K562 (cell line): ENCODE measurements around the gene VPS35. TPM values are rescaled to one million over a fixed set of nuclear protein-coding genes. Genes with fewer than 3 reads are reported as not detected.

Experiments used
- ATAC-seq: fragments of 200-7000 bp; cut with Tn5 transposase; 3 replicates; pipeline ENCODE4 v1.9.1; 2020; ENCODE audit warnings: moderate library complexity
- BruUV-seq: library from RNA; stranded (reverse); fragments of 400-500 nt; replicated peaks from 2 replicates; lab custom pipeline; 2021; lab: Mats Ljungman, UMichigan
- CTCF ChIA-PET: fragments of 300-600 bp; formaldehyde crosslinking; extraction: SDS; loops from one replicate; lab custom pipeline; 2021; ENCODE audit warnings: low intra/inter-chr PET ratio; lab: Yijun Ruan, JAX
- POLR2A ChIA-PET: fragments of 300-600, 350-650 bp; sonication (Branson Sonifier 250); formaldehyde crosslinking; extraction: SDS; loops from one replicate; lab custom pipeline; 2021; ENCODE audit warnings: antibody characterized with exemption, inconsistent platforms; lab: Yijun Ruan, JAX
- DNase-seq, 4 experiments: peaks; one replicate each; pipeline versions ENCODE4 v3.0.0 to v3.0.0-alpha.2; 2011 to 2018; ENCODE audit warnings: low spot score in 3 of 4, mixed read lengths in 3 of 4; ENCODE audit errors: extremely low read depth in 1 of 4
- FAIRE-seq: peaks from 2 replicates; lab custom pipeline; 2011; peaks lifted over from hg19 to GRCh38; lab: Jason Lieb, UNC
- H2AFZ ChIP-seq: 2 replicates; pipeline ENCODE4 v1.6.0; 2011; ENCODE audit warnings: low read depth, low read length, control low read depth, inconsistent platforms
- H3K27ac ChIP-seq: fragments of 200-600 bp; 3 replicates; pipeline ENCODE4 v1.8.0; 2011; ENCODE audit warnings: low read depth, mild to moderate bottlenecking, control low read depth, inconsistent platforms, low read length, moderate library complexity, mixed read lengths; ENCODE audit errors: extremely low read depth
- H3K27me3 ChIP-seq, 2 experiments: fragments of 300-600 bp in 1 of 2; 2 replicates in 1 of 2; 3 replicates in 1 of 2; pipeline versions ENCODE4 v1.6.0 to v1.8.0; 2011; ENCODE audit warnings: inconsistent platforms in 2 of 2, low read length in 2 of 2, mild to moderate bottlenecking in 1 of 2, mixed read lengths in 1 of 2, moderate library complexity in 1 of 2; ENCODE audit not compliant: control insufficient read depth in 2 of 2, insufficient read depth in 2 of 2
- H3K36me3 ChIP-seq: fragments of 300-600 bp; 3 replicates; pipeline ENCODE4 v1.8.0; 2011; ENCODE audit warnings: mild to moderate bottlenecking, low read length, inconsistent platforms; ENCODE audit not compliant: control insufficient read depth, insufficient read depth
- H3K4me1 ChIP-seq, 2 experiments: fragments of 200-600 bp in 1 of 2; replicated peaks in 1 of 2; 2 replicates in 1 of 2; 3 replicates in 1 of 2; pipeline versions ENCODE4 v1.5.1 to v1.8.0; 2011; ENCODE audit warnings: inconsistent platforms in 2 of 2, low read length in 2 of 2, mild to moderate bottlenecking in 1 of 2, mixed read lengths in 1 of 2, moderate library complexity in 1 of 2; ENCODE audit not compliant: control insufficient read depth in 2 of 2, insufficient read depth in 2 of 2
- H3K4me2 ChIP-seq: 2 replicates; pipeline ENCODE4 v1.6.1; 2011; ENCODE audit warnings: low read length, control low read depth, inconsistent platforms, mixed read lengths; ENCODE audit not compliant: insufficient read depth
- H3K4me3 ChIP-seq: fragments of 200-600 bp; sonication (generic), shearing (Covaris generic); 2 replicates; pipeline ENCODE4 v1.5.1; 2016; ENCODE audit warnings: control low read depth, inconsistent platforms
- H3K79me2 ChIP-seq: fragments of 200-600 bp; 3 replicates; pipeline ENCODE4 v1.8.0; 2011; ENCODE audit warnings: low read length, inconsistent platforms; ENCODE audit not compliant: control insufficient read depth, insufficient read depth
- H3K9ac ChIP-seq, 2 experiments: 2 replicates each; pipeline versions ENCODE4 v1.6.0 to v1.6.1; 2011; ENCODE audit warnings: low read depth in 2 of 2, low read length in 2 of 2, control low read depth in 1 of 2, inconsistent platforms in 1 of 2, mild to moderate bottlenecking in 1 of 2, mixed read lengths in 1 of 2; ENCODE audit not compliant: insufficient read depth in 1 of 2
- H3K9me1 ChIP-seq: one replicate; pipeline ENCODE4 v1.6.0; 2011; ENCODE audit warnings: inconsistent platforms, mild to moderate bottlenecking, low read length, moderate library complexity; ENCODE audit not compliant: control insufficient read depth, insufficient read depth
- H3K9me3 ChIP-seq: replicated peaks from 2 replicates; pipeline ENCODE4 v1.5.1; 2011; ENCODE audit warnings: low read depth, low read length, inconsistent platforms; ENCODE audit not compliant: control insufficient read depth, insufficient read depth
- H4K20me1 ChIP-seq: replicated peaks from 2 replicates; pipeline ENCODE4 v1.6.1; 2011; ENCODE audit warnings: low read length, inconsistent platforms, mixed read lengths; ENCODE audit not compliant: control insufficient read depth, insufficient read depth
- ATF1 ChIP-seq, 2 experiments: fragments of 450-650 bp in 1 of 2; IDR thresholded peaks; 2 replicates each; pipeline ENCODE4 v1.6.1; 2016; ENCODE audit warnings: missing compliant biosample characterization in 1 of 2, missing genetic modification characterization in 1 of 2
- GTF2A2 ChIP-seq: IDR thresholded peaks from 2 replicates; pipeline ENCODE4 v1.6.1; 2016; ENCODE audit warnings: mild to moderate bottlenecking, missing genetic modification characterization, missing compliant biosample characterization
- MCM7 ChIP-seq, 2 experiments: fragments of 450-650 bp; IDR thresholded peaks; 2 replicates each; pipeline ENCODE4 v1.6.1; 2016 to 2018
- POLR2H ChIP-seq: IDR thresholded peaks from 2 replicates; pipeline ENCODE4 v1.6.1; 2016; ENCODE audit warnings: missing genetic modification characterization, low read depth, mild to moderate bottlenecking, control low read depth, missing compliant biosample characterization, moderate library complexity
- RAD21 ChIP-seq, 2 experiments: fragments of 250-450 bp in 1 of 2; fragments of 450-650 bp in 1 of 2; sonication (Bioruptor Pico) in 1 of 2; formaldehyde crosslinking in 1 of 2; IDR thresholded peaks in 1 of 2; conservative IDR thresholded peaks in 1 of 2; 2 replicates each; pipeline versions ENCODE4 v1.4.0 to v1.8.0; 2020 to 2022; ENCODE audit warnings: mild to moderate bottlenecking in 2 of 2, moderate library complexity in 1 of 2
- SPI1 ChIP-seq: IDR thresholded peaks from 2 replicates; pipeline ENCODE4 v1.6.1; 2011; ENCODE audit warnings: low read depth, low read length, control low read depth, borderline replicate concordance
- ZBTB26 ChIP-seq: fragments of 450-650 bp; formaldehyde crosslinking; IDR thresholded peaks from 2 replicates; pipeline ENCODE4 v1.4.0; 2022; ENCODE audit warnings: missing genetic modification characterization
- WGBS: fragments of 100-300 bp; shearing (Covaris generic); methylation state at CpG from one replicate; pipeline ENCODE4 v1.1.6; 2016; ENCODE audit warnings: low coverage, mixed read lengths; ENCODE audit not compliant: insufficient coverage; ENCODE audit errors: missing lambda C conversion rate; 5-methylcytosine and 5-hydroxymethylcytosine counted together
- in situ Hi-C: fragments of 300-500 bp; cut with MboI; formaldehyde crosslinking; loops from 4 replicates; pipeline ENCODE4 v1.15.0; 2018; ENCODE audit warnings: inconsistent platforms, mixed read lengths
- intact Hi-C: fragments of 100-400 bp; cut with micrococcal nuclease; formaldehyde crosslinking; loops from 2 replicates; pipeline ENCODE4 v1.14.2; 2022
- polyA plus RNA-seq, 8 experiments: library from polyadenylated mRNA; depleted of rRNA in 4 of 8; stranded (reverse) in 5 of 8; unstranded in 3 of 8; fragments of >200 nt; fragmentation: Nextera tagmentation in 2 of 8; fragmentation: Illumina TruSeq in 1 of 8; extraction: Ambion mirVana in 2 of 8; extraction: Trizol in 1 of 8; gene quantifications; 2 replicates each; pipeline versions ENCODE4 v1.2.1 to v1.2.3, GENCODE V29; 2011 to 2014; ENCODE audit warnings: inconsistent platforms in 1 of 8, missing spikeins in 1 of 8
- total RNA-seq, 7 experiments: library from RNA; depleted of rRNA in 6 of 7; stranded (reverse); fragments of >200 nt in 6 of 7; fragmentation: Illumina TruSeq in 2 of 7; extraction: Trizol in 2 of 7; gene quantifications; 2 replicates each; pipeline versions ENCODE4 v1.2.1 to v1.2.3, GENCODE V29; 2011 to 2021; ENCODE audit warnings: low replicate concordance in 1 of 7
- TF ChIP-seq, protein P1 (sequence below), 3 experiments: IDR thresholded peaks in 2 of 3; conservative IDR thresholded peaks in 1 of 3; 2 replicates each; pipeline ENCODE4 v1.5.1; 2011 to 2012; ENCODE audit warnings: low read length in 3 of 3, mild to moderate bottlenecking in 3 of 3, control low read depth in 2 of 3, improper control_type of control experiment in 1 of 3, inconsistent platforms in 1 of 3, low read depth in 1 of 3, mixed read lengths in 1 of 3, moderate library complexity in 1 of 3; ENCODE audit not compliant: insufficient read depth in 2 of 3
- TF ChIP-seq, protein P2 (sequence below), 2 experiments: IDR thresholded peaks in 1 of 2; conservative IDR thresholded peaks in 1 of 2; 2 replicates each; pipeline ENCODE4 v1.6.1; 2016; ENCODE audit warnings: low read depth in 2 of 2, mild to moderate bottlenecking in 1 of 2, missing compliant biosample characterization in 1 of 2, missing genetic modification characterization in 1 of 2, moderate library complexity in 1 of 2
- TF ChIP-seq, protein P3 (sequence below): IDR thresholded peaks from 2 replicates; pipeline ENCODE4 v1.6.1; 2011; ENCODE audit warnings: borderline replicate concordance, low read depth, mild to moderate bottlenecking, moderate library complexity, low read length; ENCODE audit not compliant: insufficient read depth, poor library complexity, severe bottlenecking

The VPS35 gene
- total and polyA plus RNA-seq, 9 of the 15 experiments (the other 6 are each of a cell fraction or from before 2014, with no cell fraction given), result 32.7 to 131 (median 66.2) TPM

GRCh38 chr16:46629331-46630219 is 59.4 kb downstream of the VPS35 start:
- FAIRE-seq, result peak; percentile 85
- no peaks in the 10 kb centered on the region for H3K9me1 ChIP-seq
- CTCF ChIA-PET, result no interaction called here
- in situ Hi-C loops (no loop called here), intact Hi-C loops (no loop called here)
- DNase-seq, result peak; percentile 39 to 76 (median 54)
- no peak overlapping the region for H3K27ac ChIP-seq
- H3K4me2 ChIP-seq, result peak overlapping the region; percentile 48
- no peaks in the 10 kb centered on the region for H4K20me1 ChIP-seq
- no peak overlapping the region for H3K4me3 ChIP-seq
- H3K79me2 ChIP-seq, result no peaks in the 10 kb centered on the region
- no peaks in the 10 kb centered on the region for H3K9me3 ChIP-seq
- POLR2A ChIA-PET, result interaction anchor here (0.6 to 1.6 kb wide), 5 partner anchors 9 to 255 kb away, joined by 3 to 8 read pairs (median 3); partner anchors contain the start of gene SHCBP1
- 9% methylated on average over 9 of the region's 10 CpGs for WGBS
- no peaks in the 10 kb centered on the region for H3K36me3 ChIP-seq
- H2AFZ ChIP-seq, result peak overlapping the region; percentile 90
- peak; percentile 69 for ATAC-seq
- BruUV-seq, result no TSS peak
- H3K9ac ChIP-seq, result peak overlapping the region in 1 of 2 experiments; percentile 59; a peak in 1 of 4 replicates
- peaks cover 10 to 13% of the 10 kb centered on the region in 2 experiments; a peak in 4 of 5 replicates for H3K4me1 ChIP-seq
- no peaks in the 10 kb centered on the region; a peak in 1 of 5 replicates for H3K27me3 ChIP-seq
- TF ChIP-seq RAD21 (CRISPR knock-in tag; conservative IDR thresholded peaks at IDR 0.05 in 1 of 2, IDR thresholded peaks at IDR 0.05 in 1 of 2) (peak in 1 of 2 experiments; percentile 36; a peak in 2 of 4 replicates), POLR2H (no peak), ATF1 (CRISPR knock-in tag; IDR thresholded peaks at IDR 0.05) (no peak), ATF1 (tag; IDR thresholded peaks at IDR 0.05) (peak; percentile 66), SPI1 (no peak), GTF2A2 (tag) (no peak), MCM7 (IDR thresholded peaks at IDR 0.05) (no peak), ZBTB26 (CRISPR knock-in tag) (0 out of 2 replicates have a peak, but pooled peaks have one; percentile 17)
- TF ChIP-seq, protein P1, sequence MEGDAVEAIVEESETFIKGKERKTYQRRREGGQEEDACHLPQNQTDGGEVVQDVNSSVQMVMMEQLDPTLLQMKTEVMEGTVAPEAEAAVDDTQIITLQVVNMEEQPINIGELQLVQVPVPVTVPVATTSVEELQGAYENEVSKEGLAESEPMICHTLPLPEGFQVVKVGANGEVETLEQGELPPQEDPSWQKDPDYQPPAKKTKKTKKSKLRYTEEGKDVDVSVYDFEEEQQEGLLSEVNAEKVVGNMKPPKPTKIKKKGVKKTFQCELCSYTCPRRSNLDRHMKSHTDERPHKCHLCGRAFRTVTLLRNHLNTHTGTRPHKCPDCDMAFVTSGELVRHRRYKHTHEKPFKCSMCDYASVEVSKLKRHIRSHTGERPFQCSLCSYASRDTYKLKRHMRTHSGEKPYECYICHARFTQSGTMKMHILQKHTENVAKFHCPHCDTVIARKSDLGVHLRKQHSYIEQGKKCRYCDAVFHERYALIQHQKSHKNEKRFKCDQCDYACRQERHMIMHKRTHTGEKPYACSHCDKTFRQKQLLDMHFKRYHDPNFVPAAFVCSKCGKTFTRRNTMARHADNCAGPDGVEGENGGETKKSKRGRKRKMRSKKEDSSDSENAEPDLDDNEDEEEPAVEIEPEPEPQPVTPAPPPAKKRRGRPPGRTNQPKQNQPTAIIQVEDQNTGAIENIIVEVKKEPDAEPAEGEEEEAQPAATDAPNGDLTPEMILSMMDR (IDR thresholded peaks at IDR 0.05 in 2 of 3, conservative IDR thresholded peaks at IDR 0.05 in 1 of 3; ENCODE audit: insufficient read depth in 2 of 3, low read depth in 1 of 3, low read length in 3 of 3), result peak; percentile 46 to 64 (median 60); a peak in 5 of 6 replicates
- TF ChIP-seq, protein P2, sequence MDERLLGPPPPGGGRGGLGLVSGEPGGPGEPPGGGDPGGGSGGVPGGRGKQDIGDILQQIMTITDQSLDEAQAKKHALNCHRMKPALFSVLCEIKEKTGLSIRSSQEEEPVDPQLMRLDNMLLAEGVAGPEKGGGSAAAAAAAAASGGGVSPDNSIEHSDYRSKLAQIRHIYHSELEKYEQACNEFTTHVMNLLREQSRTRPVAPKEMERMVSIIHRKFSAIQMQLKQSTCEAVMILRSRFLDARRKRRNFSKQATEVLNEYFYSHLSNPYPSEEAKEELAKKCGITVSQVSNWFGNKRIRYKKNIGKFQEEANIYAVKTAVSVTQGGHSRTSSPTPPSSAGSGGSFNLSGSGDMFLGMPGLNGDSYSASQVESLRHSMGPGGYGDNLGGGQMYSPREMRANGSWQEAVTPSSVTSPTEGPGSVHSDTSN (CRISPR knock-in tag; IDR thresholded peaks at IDR 0.05; ENCODE audit: low read depth), result no peak
- TF ChIP-seq, protein P2 (tag; conservative IDR thresholded peaks at IDR 0.05; ENCODE audit: low read depth), result peak; percentile 81
- TF ChIP-seq, protein P3, sequence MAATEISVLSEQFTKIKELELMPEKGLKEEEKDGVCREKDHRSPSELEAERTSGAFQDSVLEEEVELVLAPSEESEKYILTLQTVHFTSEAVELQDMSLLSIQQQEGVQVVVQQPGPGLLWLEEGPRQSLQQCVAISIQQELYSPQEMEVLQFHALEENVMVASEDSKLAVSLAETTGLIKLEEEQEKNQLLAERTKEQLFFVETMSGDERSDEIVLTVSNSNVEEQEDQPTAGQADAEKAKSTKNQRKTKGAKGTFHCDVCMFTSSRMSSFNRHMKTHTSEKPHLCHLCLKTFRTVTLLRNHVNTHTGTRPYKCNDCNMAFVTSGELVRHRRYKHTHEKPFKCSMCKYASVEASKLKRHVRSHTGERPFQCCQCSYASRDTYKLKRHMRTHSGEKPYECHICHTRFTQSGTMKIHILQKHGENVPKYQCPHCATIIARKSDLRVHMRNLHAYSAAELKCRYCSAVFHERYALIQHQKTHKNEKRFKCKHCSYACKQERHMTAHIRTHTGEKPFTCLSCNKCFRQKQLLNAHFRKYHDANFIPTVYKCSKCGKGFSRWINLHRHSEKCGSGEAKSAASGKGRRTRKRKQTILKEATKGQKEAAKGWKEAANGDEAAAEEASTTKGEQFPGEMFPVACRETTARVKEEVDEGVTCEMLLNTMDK, result peak; percentile 49
